Body of pancreas (tissue), 4 donors: ENCODE results near the gene SNAPIN.

ENCODE experiments used
- POLR2A ChIP-seq, 3 donors: fragments of 450-650 bp; IDR thresholded peaks; one replicate each; pipeline ENCODE4 v1.6.1; 2016; ENCODE audit warnings: antibody characterized with exemption in 3 of 3, mild to moderate bottlenecking in 2 of 3
- TF ChIP-seq, protein P1 (sequence below), 7 experiments: fragments of 450-650 bp in 4 of 7; fragments of 200-600 bp in 3 of 7; sonication (generic) in 3 of 7; IDR thresholded peaks; one replicate each; pipeline ENCODE4 v1.5.1; 2016 to 2019; ENCODE audit warnings: antibody characterized with exemption in 7 of 7

GRCh38 chr1:153696741-153697140 is 38.2 kb downstream of the SNAPIN start:
- TF ChIP-seq POLR2A (IDR thresholded peaks at IDR 0.05) = no peak
- TF ChIP-seq, protein P1, sequence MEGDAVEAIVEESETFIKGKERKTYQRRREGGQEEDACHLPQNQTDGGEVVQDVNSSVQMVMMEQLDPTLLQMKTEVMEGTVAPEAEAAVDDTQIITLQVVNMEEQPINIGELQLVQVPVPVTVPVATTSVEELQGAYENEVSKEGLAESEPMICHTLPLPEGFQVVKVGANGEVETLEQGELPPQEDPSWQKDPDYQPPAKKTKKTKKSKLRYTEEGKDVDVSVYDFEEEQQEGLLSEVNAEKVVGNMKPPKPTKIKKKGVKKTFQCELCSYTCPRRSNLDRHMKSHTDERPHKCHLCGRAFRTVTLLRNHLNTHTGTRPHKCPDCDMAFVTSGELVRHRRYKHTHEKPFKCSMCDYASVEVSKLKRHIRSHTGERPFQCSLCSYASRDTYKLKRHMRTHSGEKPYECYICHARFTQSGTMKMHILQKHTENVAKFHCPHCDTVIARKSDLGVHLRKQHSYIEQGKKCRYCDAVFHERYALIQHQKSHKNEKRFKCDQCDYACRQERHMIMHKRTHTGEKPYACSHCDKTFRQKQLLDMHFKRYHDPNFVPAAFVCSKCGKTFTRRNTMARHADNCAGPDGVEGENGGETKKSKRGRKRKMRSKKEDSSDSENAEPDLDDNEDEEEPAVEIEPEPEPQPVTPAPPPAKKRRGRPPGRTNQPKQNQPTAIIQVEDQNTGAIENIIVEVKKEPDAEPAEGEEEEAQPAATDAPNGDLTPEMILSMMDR (IDR thresholded peaks at IDR 0.05) = no peak
